SHP77 treated with DMSO at 0.1 percent for 48 hours (cell line): ENCODE measurements around the gene FAM83G.

Experiments
- DNase-seq: peaks from one replicate; lab custom pipeline; 2025; lab: John Stamatoyannopoulos, UW

The FAM83G gene

DNA sequence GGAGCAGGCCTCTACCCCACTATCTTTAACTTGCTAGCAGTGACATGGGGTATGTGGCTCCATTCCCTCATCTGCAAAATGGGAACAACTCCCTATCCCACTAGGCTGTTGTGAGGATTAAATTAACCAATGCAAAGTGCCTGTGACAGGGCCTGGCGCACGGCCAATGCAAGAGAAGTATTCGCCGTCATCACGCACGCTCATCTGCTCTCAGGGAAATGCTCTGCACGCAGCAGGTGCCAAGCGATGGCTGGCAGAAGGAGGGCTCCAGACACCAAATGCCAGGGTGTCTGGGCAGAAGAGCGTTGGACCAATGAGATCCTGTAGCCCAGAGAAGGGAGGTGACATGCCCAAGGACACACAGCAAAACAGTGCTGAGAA lies 17.3 kb downstream of the FAM83G start:
- DNase-seq = no peak

DNA sequence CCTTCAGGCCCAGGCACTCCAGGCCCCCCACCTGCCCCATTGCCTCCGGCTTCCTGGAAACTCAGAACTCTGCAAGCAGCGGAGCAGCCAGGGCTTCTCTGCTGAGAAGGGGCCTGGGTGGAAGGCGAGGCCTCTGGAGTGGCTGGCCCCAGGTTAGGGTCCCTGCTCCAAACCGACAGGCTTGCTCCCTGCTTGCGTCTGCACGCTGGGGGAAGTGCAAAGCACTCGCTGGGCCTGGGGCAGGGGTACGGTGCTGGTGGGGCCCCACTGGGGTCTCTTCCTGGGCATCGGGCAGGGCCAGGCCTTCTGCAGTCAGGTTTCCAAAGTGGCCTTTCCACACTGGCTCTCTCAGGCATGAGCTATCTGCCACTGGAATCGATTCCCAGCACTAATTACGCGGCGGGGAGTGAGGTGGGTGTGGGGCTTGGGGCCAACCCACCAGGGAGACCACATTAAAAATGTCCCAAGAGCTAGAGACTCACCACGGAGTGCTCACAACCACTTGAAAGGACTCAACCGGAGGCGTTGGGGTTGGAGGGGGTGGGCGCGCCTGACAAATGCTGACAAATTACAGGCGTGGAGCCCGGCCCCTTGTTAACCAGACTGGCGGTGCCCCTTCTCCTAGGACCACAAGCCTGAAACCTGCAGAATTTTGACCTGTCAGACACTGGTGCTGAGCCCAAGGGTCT lies 17.9 kb downstream of the FAM83G start:
- no peak for DNase-seq

DNA sequence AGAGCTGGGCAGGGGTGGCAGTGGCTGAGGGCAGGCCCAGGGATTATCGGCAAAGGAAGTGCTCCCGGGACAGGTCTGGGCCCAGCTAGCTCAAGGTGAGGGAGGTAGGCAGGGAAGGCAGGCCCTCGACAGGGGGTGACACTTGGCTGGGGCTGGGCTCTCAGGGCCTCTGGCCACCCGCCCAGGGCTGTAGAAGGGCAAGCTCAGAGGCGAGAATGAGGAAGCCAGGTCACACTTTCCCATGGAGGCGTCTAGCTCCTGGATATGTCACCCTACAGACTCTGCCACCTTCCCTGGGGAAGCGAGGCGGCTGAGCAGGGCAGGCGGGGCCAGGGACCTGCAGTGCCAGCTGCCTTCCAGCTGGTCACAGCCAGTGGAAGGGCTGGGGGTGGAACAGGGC lies 19.1 kb downstream of the FAM83G start:
- DNase-seq = no peak

DNA sequence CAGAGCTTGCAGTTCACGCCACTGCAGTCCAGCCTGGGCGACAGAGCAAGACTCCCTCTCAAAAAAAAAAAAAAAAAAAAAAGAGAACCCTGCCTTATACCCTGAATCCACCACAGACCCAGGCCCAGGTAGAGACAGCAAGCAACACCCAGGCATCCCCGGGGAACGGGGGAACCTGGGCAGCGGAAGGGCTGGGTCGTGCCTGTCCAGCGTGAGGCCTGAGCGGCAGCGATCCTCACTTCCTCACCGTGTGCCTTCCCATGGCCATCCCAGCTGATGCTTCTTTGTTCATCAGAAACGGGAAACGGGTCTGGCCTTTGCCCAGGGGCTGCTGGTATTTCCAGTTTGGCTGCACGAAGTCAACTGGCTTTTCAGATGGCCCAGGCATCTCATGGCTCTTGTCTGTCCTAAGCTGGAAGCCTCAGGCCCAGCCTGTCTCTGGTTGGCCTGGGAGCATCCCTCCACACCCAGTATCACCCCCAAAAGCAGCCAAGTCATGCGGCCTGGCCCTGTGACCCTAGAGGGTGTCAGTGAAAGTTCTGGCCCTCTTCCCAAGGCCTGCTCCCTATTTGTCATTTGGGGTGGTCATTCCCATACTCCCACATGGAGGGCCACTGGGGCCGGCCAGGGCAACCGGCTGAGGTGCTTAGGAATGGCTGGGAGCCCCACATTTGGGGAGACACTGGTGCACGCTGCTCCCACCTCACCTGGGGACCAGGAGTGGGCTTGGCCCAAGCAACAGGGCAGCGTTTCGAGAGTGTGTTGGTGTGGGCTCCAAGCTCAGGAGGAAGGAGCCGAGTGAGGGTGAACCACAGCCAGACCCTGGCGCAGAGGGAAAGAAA lies 20.1 kb downstream of the FAM83G start:
- no peak for DNase-seq

DNA sequence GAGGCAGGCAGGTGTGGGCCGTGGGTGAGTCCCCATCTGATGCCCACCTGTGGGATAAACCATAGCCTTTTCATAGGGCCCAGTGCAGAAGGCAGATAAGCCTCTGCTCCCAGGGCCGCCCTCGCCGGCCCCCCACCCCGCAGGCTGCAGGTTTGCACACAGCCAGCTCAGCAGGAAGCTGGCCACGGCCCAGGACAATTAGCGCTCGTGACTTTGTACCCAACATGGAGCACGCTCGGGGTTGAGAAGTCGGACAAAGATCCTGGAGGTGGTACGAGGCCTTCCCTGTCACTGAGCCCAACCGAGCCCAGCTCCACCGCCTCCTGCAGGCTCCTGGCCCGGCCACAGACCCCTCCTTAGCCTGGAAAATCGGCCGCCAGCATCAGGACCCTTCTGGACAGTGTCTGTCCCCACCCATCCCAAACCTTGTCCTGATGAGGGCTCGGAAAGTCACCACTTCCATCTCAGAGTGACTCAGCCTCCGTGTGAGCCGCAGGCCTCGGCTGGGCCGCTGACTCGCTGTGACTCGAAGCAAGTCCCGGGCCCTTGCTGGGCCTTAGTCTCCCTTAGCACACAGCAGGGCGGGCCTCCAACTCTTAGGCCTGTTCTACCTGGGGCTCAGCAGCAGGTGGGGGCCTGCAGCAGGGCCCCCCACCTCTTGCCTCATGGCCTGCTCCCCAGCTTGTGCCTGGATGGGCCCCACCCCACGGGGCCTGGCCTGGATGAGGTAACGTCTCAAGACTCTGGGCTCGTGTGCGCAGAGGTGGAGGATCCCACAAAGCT lies 22.7 kb downstream of the FAM83G start:
- no peak for DNase-seq

DNA sequence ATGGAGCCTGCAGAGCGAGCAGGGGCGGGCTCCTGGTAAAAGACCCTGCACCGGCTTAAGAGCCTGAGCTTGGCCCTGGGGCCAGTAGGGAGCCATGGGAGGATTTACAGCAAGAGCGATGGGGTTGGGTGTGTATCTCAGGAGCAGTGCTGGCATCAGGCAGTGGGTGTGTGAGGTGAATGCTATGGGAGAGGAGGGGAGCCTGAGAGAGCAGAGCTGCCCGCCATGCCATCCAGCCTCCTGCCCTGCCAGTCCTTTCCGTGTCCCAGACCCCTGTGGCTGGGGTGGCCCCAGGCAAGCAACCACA lies 23.3 kb downstream of the FAM83G start:
- DNase-seq = no peak

DNA sequence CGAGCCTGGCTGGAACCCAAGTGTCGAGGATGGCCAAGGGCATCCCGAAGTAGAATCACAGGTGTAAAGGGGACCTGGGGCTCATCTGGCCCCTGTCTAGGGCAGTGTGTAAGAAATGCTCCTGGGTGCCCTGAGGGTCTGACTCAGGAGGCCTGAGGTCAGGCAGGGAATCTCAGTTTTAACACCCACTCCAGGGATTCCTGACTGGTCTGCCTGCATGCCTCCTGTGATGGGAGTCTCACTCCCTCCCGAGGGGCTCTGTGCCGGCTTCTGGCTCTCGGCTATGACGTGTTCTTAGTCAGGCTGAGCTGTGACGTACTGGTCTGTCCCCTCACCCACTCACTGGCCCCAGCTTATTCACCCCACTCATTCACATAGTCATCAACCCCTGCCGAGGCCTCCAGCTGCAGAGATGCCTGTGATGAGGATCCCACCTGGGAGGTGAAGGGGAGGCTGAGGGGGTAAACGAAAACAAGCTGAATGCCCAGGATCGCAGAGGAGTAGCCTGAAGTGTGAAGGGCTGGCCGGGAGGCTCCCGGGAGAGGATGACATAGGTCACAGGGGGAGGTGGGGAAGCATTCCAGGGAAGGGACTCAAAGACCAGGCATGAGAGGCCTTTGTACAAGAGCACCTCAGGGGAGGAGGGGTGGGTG lies 23.8 kb downstream of the FAM83G start:
- no peak for DNase-seq

DNA sequence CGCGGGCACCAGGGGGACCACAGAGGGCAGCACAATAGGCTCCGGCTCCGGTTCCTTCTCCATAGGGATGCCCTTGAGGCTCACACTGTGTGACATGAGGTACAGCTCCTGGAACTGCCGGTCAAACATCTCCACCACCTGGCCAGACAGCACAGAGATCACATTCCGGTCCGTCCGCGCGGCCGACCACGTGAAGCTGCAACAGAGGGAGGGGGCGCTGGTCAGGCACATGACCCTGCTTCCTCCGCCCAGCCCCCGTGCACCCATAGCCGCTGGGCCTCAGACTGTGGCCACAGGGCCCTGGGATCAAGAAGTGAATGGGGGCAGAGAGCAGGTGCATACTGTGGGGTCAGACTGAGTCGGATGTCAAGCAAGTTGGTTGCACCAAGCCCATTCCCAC lies 25.9 kb downstream of the FAM83G start:
- no peak for DNase-seq

DNA sequence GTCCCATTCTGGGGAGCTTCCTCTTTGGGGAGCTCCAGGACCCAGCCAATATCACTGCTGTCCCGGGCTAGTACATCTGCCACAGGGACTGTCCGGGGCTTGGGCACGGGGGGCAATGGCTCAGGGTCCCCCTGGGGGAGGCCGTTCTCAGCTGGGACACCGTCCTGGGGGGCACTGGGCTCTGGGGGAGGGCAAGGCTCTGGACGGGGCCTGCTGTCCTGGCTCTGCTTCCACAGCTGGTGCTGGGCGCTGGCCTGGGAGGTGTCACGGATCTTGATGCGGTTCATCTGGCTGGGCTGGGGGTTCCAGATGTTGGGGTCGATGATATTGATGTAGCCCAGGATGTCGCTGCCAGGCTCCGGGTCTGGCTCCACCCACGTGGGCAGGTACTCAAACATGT lies 26.5 kb downstream of the FAM83G start:
- DNase-seq = no peak

DNA sequence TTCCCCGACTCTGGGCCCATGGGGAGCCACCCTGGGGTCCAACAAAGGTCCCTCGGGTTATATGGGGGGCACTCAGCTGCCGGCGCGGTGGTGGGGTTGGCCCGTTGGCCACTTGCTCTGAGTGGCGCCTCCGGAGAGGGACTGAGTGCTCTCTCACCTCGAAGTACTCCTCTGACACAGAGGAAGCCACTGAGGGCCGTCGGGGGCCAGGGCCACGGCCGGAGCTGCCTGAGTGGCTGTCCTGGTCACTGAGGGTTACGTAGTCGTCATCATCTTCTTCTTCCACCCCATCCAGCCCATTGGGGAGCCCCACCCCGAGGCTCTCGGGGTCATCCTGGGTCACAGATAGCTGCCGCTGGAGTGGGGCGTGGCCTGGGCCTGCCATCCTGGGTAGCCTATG lies 26.9 kb downstream of the FAM83G start:
- no peak for DNase-seq

DNA sequence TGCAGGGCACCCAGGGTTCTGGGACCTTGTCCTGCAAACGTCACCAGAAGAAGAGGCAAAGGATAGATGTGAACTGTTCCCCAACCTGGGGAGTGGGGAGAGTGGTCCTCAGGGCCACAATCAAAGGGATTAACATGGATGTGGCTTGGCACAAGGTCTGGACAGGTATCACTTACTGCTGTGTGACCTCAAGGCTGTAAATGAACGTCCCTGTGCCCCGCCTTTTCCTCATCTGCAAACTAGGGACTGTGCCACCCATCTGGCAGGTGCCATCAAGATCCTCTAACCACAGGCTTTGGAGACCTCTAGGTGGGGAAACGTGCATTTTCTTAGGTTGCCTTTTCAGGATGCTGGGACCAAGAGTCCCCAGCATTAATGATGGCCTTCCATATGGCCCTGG lies 27.5 kb downstream of the FAM83G start:
- DNase-seq = no peak

DNA sequence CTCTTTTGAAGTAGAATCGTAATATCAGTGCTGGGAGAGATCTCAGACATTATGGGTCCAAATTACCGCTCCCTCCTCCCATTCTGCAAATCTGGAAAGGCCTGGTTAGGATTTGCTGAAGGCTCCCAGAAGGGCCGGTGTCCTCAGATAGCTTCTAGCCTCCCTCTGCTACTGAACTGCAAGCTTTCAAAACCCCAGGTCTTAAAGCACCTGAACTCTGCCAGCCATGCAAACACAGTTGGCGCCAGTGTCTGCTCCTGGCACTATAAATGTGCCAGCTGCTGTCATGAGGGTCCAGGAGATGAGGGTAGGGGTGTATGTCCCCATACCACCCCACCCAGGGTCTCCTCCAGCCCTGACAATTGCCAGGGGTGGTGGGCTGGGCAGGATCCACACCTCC lies 28.4 kb downstream of the FAM83G start:
- no peak for DNase-seq

DNA sequence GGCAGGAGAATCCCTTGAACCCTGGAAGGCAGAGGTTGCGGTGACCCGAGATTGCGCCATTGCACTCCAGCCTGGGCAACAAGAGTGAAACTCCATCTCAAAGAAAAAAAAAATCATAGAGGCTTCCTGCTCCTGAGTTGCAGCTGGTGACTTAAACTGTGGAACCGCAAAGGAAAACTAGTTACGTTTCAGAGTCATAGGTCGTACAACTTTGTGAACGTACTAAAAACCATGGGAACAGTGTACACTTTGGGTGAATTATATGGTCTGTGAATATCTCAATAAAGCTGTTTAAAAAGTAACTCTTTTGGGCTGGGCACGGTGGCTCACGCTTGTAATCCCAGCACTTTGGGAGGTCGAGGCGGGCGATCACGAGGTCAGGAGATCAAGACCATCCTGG lies 29.0 kb downstream of the FAM83G start:
- DNase-seq = no peak

DNA sequence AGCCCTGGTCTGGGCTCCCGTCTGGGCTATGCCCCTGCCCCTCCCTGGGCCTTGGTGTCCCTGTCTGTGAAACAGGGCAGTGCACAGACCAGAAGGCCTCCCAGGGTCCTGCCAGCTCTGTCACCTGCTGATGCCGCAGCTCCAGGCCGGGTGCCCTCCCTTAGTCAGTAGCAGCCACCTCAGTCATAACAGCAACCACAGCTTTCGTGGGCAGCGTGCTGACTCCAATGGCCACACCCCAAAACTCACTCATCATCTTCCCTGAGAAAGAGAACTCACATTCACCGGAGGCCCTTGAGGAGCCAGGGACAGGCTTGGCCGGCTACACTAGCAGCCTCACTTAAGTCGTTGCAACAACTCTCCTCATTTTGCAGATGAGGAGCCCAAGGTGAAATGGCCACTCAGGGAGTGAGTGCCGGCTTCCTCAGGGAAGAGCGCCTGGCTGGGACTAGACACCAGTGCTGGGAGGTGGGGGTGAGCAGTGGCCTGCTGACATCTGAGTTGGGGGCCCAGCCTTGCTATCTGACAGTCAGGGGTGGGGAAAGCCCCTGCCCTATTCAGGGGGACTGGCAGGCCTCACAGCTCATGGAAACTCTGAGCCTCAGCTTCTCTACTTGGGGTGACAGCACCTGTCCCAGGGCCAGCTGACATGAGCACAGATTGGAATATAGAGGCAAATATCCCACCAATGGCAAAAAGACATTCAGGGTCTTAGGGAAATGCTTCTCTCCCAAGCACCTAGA lies 30.0 kb downstream of the FAM83G start:
- DNase-seq = no peak

DNA sequence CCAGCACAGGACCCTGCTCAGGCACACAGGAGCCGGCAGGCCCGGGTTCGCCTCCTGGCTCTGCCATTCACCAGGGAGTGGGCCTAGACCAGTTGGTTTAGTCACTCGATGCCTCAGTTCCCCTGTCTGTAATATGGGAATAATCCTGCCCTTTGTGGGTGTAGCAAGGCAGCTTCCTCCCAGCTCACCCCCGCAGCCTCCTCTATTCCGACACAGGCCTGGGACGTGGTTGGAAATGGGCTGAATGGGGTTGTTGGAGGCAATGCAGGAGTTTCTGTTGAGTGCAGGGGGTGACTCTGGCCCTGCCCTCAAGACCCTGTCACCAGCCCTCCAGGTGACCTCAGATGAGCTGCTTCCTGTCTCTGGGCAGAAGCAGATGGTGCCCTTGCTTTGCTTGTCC lies 32.8 kb downstream of the FAM83G start:
- no peak for DNase-seq

DNA sequence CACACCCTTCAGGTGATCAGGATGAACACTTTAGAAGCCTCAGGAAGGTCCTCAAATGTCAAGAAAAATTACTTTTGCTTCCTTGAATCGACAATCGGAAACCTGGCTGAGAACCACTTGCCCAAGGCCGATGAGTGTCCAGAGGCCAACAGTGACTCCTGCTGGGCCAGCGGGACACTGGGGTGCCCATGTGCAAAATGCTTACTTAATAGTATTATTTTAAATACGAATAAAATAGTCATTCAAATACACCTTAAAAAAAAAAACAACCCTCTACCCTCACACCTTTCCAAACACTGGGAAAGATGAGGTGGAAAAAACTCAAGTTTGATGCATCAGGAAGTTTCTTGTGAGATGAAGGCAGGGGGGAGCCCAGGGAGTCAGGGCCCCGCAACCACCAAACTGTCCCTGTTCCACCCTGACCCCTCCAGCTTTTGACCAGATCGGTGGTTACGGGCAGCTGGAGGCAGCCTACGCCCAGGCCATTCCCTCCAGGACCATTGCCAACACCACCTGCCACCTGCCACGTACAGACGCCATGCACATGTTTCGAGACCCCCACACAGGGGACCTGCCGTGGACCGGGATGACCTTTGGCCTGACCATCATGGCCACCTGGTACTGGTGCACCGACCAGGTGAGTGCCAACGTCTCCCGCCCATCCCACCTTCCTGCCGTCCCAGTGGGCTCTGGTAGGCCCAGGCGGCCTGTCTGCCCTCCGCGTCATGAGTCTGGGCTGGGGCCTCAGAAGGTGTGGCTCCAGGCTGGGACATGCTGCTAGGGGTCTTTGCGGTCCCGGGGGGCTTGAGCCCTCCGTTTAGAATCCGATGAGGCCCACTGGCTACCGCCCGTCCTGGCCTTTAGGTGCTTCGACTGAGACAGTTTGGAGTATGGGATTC lies 33.7 kb downstream of the FAM83G start:
- DNase-seq = no peak

DNA sequence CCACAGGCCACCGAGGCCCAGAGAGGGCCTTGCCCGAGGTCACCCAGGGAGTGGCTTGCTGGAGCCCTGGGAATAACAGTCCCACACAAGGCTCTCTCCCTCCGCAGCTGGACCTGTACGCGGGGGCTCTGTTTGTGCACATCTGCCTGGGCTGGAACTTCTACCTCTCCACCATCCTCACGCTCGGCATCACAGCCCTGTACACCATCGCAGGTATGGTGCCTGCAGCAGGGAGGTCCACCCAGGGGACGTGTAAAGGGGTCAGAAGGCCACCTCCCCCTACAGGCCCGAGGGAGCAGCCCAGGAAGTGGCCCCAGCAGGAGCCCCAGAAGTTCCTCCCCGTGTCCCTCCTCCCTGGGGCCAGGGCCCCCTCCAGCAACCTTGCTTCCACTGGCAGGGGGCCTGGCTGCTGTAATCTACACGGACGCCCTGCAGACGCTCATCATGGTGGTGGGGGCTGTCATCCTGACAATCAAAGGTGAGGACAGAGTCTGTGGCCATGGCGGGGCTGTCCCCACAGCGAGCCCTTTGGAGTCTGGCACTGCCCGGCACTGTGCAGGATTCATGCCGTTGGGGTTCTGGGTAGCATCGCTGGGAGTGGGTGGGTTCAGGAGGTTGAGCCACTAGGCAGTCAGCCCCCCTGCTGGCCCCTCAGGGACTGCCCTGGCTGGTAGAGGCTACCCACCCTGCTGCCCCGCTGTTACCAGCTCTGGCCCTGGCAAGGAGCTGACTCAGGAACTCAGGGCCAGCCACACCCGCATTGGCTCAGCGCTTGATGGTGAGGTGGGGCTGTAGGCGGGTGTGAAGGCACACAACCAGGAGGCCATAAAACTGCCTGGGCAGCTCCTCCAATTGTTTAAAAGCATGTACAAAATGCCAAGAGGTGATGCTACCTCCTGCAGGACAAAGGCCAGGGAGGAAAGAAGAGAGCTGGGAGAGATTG lies 35.3 kb downstream of the FAM83G start:
- DNase-seq = no peak

DNA sequence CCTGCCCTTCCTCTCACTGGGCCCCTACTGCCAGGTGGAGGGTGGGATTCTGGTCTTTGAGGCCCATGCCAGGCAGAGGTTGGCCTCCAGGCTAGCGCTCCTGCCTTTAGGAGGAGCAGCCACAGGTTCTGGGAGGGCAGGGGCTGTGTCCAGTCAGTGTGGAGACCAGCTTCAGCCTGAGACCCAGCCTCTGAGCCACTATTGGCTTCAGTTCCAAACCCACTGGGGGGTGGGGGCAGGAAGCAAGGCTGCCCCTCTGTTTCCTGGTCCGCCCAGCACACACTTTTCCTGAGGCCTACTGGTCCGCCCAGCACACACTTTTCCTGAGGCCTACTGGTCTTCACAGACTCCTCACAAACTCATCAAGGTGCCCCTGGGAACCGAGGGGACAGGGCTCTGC lies 36.2 kb downstream of the FAM83G start:
- DNase-seq = no peak

DNA sequence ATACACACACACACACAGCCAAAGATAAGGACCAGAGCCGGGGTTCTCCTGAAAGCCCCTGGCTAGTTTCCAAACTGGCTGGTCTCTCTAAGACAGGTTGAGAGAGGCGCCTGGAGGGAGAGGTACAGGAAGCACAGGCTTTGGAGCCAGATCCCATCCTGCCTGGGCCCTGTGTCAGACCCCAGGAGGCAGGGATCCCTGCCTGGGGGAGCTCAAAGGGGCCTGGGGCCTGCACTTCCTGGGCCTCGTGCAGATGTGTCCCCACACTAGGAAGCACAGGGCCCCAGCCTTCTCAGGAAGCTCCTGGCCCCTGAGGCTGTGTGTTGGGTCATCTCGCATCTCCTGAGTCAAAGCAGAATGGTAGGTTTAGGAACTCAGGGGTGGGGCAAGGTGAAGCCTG lies 36.6 kb downstream of the FAM83G start:
- no peak for DNase-seq
